Transverse colon (tissue), 4 donors: ENCODE data around the gene PCDHA3. TPM values are rescaled to one million over a fixed set of nuclear protein-coding genes. Genes with fewer than 3 reads are reported as not detected.
"Not testable (repeated sequence)": the region's sequence is repeated elsewhere in the genome, so short reads cannot be mapped to it uniquely, and the experiment has no call there.

Experiments
- DNase-seq: peaks from one replicate; pipeline ENCODE4 v3.0.0-alpha.2; 2019
- H3K27ac ChIP-seq, 4 donors: fragments of 200-600 bp; sonication (generic); 2 replicates each; pipeline ENCODE4 v1.5.1; 2016 to 2018; ENCODE audit warnings: inconsistent platforms in 4 of 4
- H3K27me3 ChIP-seq: fragments of 200-600 bp; sonication (generic); 2 replicates; pipeline ENCODE4 v1.5.1; 2017; ENCODE audit warnings: inconsistent platforms
- H3K36me3 ChIP-seq, 4 donors: fragments of 200-600 bp; sonication (generic); 2 replicates each; pipeline ENCODE4 v1.5.1; 2017 to 2019; ENCODE audit warnings: inconsistent platforms in 4 of 4
- H3K4me1 ChIP-seq, 4 donors: fragments of 200-600 bp; sonication (generic); 2 replicates each; pipeline ENCODE4 v1.5.1; 2017 to 2020; ENCODE audit warnings: inconsistent platforms in 4 of 4
- H3K4me3 ChIP-seq, 4 donors: fragments of 200-600 bp; sonication (generic); 1 replicate in 1 of 4; 2 replicates in 3 of 4; pipeline versions ENCODE4 v1.5.1 to v1.6.1; 2017 to 2019; ENCODE audit warnings: inconsistent platforms in 4 of 4
- H3K9me3 ChIP-seq, 2 donors: fragments of 200-600 bp; sonication (generic); 2 replicates each; pipeline ENCODE4 v1.5.1; 2017 to 2019; ENCODE audit warnings: inconsistent platforms in 2 of 2
- EP300 ChIP-seq: sonication (generic); formaldehyde crosslinking; IDR thresholded peaks from one replicate; pipeline ENCODE4 v1.6.1; 2017; ENCODE audit warnings: antibody characterized with exemption, low read depth
- POLR2A ChIP-seq: fragments of 450-650 bp; IDR thresholded peaks from one replicate; pipeline ENCODE4 v1.6.1; 2016; ENCODE audit warnings: antibody characterized with exemption, mild to moderate bottlenecking, moderate library complexity
- POLR2AphosphoS5 ChIP-seq, 3 donors: sonication (generic); formaldehyde crosslinking; IDR thresholded peaks; one replicate each; pipeline ENCODE4 v1.6.1; 2016; ENCODE audit warnings: antibody characterized with exemption in 3 of 3
- WGBS, 2 donors: methylation state at CpG; one replicate each; pipeline ENCODE4 v1.1.5; 2018; ENCODE audit warnings: low coverage in 1 of 2; 5-methylcytosine and 5-hydroxymethylcytosine counted together
- in situ Hi-C, 4 donors: fragments of 200-750 bp; cut with MboI; loops; one replicate each; pipeline versions ENCODE4 v1.15.0 to v1.15.1; 2017; ENCODE audit warnings: low sequenced_read_pairs in 3 of 4, low pct_ligation_motif_present in 1 of 4, low pct_unique_long_range_greater_than_20kb in 1 of 4
- intact Hi-C: fragments of 100-400 bp; cut with DNase I; formaldehyde crosslinking; loops from one replicate; pipeline ENCODE4 v1.15.1; 2023; ENCODE audit warnings: low total_unique reads
- total RNA-seq, 4 donors: library from RNA; depleted of rRNA; stranded (reverse); fragments of >200 nt; gene quantifications; one replicate each; pipeline ENCODE4 v1.1.0, GENCODE V29; 2016
- TF ChIP-seq, protein P1 (sequence below), 5 experiments: fragments of 200-600 bp in 3 of 5; fragments of 450-650 bp in 2 of 5; sonication (generic) in 3 of 5; IDR thresholded peaks; 1 replicate in 2 of 5; 2 replicates in 3 of 5; pipeline ENCODE4 v1.5.1; 2016 to 2017; ENCODE audit warnings: antibody characterized with exemption in 5 of 5, inconsistent platforms in 3 of 5, mild to moderate bottlenecking in 2 of 5, moderate library complexity in 1 of 5

PCDHA3 gene
- total RNA-seq, 4 donors from 2014 or later = 0.32 to 8.8 (median 0.41) TPM; not detected in 1

GRCh38 chr5:140767444-140767843 lies 33.4 kb upstream of the PCDHA3 start:
- peaks cover 92 to 98% of the 10 kb centered on the region in 2 donors for H3K9me3 ChIP-seq
- TF ChIP-seq POLR2AphosphoS5 (IDR thresholded peaks at IDR 0.05) = no peak
- no peak for TF ChIP-seq EP300
- TF ChIP-seq, protein P1, sequence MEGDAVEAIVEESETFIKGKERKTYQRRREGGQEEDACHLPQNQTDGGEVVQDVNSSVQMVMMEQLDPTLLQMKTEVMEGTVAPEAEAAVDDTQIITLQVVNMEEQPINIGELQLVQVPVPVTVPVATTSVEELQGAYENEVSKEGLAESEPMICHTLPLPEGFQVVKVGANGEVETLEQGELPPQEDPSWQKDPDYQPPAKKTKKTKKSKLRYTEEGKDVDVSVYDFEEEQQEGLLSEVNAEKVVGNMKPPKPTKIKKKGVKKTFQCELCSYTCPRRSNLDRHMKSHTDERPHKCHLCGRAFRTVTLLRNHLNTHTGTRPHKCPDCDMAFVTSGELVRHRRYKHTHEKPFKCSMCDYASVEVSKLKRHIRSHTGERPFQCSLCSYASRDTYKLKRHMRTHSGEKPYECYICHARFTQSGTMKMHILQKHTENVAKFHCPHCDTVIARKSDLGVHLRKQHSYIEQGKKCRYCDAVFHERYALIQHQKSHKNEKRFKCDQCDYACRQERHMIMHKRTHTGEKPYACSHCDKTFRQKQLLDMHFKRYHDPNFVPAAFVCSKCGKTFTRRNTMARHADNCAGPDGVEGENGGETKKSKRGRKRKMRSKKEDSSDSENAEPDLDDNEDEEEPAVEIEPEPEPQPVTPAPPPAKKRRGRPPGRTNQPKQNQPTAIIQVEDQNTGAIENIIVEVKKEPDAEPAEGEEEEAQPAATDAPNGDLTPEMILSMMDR (IDR thresholded peaks at IDR 0.05) = no peak
- no peak for TF ChIP-seq POLR2A
- no peak overlapping the region for H3K27ac ChIP-seq
- H3K4me3 ChIP-seq = no peak overlapping the region
- 83 to 90% methylated on average over 4 of the region's 4 CpGs for WGBS, 2 donors
- in situ Hi-C loops (no loop called here), intact Hi-C loops (no loop called here)
- no peaks in the 10 kb centered on the region for H3K4me1 ChIP-seq
- no peaks in the 10 kb centered on the region for H3K27me3 ChIP-seq
- no peaks in the 10 kb centered on the region for H3K36me3 ChIP-seq
- DNase-seq = no peak

DNA sequence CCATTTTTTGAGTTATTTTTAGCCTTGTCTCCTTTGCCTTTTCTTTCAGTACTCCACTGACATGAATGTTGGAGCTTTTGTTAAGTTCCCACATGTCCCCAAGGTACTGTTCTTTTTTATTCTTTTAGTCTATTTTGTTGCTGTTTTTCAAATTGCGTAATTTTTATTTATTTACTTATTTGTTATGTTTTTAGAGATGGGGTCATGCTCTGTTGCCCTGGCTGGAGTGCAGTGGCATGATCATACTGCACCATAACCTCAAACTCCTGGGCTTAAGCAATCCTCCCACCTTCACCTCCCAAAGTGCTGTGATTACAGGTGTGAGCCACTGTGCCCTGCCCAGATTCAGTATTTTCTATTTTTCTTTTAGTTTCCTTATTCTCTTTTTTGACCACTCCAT lies 20.3 kb upstream of the PCDHA3 start:
- no peak overlapping the region for H3K4me3 ChIP-seq
- H3K27ac ChIP-seq = no peak overlapping the region
- H3K4me1 ChIP-seq = no peaks in the 10 kb centered on the region
- peaks cover 10 to 37% of the 10 kb centered on the region in 2 donors for H3K9me3 ChIP-seq
- no peak for DNase-seq
- intact Hi-C loops (no loop called here), in situ Hi-C loops (no loop called here)
- TF ChIP-seq POLR2AphosphoS5 (IDR thresholded peaks at IDR 0.05) (no peak), EP300 (no peak), POLR2A (no peak)
- TF ChIP-seq, protein P1 (IDR thresholded peaks at IDR 0.05) = no peak
- H3K27me3 ChIP-seq = no peaks in the 10 kb centered on the region
- H3K36me3 ChIP-seq = no peaks in the 10 kb centered on the region
- WGBS, 2 donors = 55 to 96% methylated on average over 1 of the region's 1 CpG

DNA sequence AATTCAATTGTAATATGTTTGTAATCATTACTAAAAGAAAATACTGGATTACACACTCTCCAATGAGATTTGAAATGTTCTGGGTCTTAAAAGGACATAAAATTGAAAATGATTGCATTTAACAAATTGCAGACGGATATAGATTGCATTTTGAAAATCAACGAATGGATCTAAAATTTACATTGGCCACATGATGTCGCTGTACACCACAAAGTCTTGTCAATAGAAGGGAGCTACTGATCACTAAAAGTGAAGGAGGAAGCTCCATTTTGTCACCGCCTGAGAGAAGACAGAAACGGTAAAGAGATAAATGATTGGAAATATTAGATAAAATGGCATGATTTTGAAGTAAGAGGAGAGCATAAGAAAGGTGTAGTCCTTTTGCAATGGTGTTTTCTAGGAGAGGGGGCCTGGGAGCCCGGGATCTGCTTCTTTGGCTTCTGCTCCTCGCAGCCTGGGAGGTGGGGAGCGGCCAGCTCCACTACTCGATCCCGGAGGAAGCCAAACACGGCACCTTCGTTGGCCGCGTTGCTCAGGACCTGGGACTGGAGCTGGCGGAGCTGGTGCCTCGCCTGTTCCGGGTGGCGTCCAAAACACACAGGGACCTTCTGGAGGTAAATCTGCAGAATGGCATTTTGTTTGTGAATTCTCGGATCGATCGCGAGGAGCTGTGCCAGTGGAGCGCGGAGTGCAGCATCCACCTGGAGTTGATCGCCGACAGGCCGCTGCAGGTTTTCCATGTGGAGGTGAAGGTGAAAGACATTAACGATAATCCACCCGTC lies 14.8 kb upstream of the PCDHA3 start, which contains the start of gene PCDHA1:
PCDHA1 (plus strand) TSS at position 236 of the 782 bp plus-strand sequence.
- Histone ChIP-seq H3K4me3 (no peak within 1 kb of the TSS), H3K36me3 (no peaks in the 10 kb centered on the region), H3K27me3 (peaks cover 21% of the 10 kb centered on the region), H3K4me1 (no peaks in the 10 kb centered on the region), H3K27ac (no peak within 1 kb of the TSS), H3K9me3 (peaks cover 0 to 37% of the 10 kb centered on the region in 2 donors)
- WGBS, 2 donors = 26 to 57% methylated on average over 6 to 25 of the region's 29 CpGs
- intact Hi-C loops = no loop called here
- no peak for TF ChIP-seq POLR2A
- TF ChIP-seq, protein P1 (IDR thresholded peaks at IDR 0.05) = no peak
- TF ChIP-seq POLR2AphosphoS5 (IDR thresholded peaks at IDR 0.05) = no peak
- no peak for TF ChIP-seq EP300
- no peak for DNase-seq
- in situ Hi-C loops = no loop called here

DNA sequence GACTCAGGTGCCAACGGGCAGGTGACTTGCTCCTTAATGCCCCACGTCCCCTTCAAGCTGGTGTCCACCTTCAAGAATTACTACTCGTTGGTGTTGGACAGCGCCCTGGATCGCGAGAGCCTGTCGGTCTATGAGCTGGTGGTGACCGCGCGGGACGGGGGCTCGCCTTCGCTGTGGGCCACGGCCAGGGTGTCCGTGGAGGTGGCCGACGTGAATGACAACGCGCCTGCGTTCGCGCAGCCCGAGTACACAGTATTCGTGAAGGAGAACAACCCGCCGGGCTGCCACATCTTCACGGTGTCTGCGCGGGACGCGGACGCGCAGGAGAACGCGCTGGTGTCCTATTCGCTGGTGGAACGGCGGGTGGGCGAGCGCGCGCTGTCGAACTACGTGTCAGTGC lies 13.4 kb upstream of the PCDHA3 start:
- in situ Hi-C loops, DNase-seq, H3K4me1 ChIP-seq, H3K36me3 ChIP-seq, H3K4me3 ChIP-seq, H3K27ac ChIP-seq, intact Hi-C loops: not testable (repeated sequence)
- H3K27me3 ChIP-seq = peaks cover 22% of the 10 kb centered on the region
- WGBS, 2 donors = 77% methylated on average over 44 of the region's 44 CpGs; no CpG with 5 or more reads in 1 of the 2 donors
- peaks cover 0 to 32% of the 10 kb centered on the region in 2 donors for H3K9me3 ChIP-seq

DNA sequence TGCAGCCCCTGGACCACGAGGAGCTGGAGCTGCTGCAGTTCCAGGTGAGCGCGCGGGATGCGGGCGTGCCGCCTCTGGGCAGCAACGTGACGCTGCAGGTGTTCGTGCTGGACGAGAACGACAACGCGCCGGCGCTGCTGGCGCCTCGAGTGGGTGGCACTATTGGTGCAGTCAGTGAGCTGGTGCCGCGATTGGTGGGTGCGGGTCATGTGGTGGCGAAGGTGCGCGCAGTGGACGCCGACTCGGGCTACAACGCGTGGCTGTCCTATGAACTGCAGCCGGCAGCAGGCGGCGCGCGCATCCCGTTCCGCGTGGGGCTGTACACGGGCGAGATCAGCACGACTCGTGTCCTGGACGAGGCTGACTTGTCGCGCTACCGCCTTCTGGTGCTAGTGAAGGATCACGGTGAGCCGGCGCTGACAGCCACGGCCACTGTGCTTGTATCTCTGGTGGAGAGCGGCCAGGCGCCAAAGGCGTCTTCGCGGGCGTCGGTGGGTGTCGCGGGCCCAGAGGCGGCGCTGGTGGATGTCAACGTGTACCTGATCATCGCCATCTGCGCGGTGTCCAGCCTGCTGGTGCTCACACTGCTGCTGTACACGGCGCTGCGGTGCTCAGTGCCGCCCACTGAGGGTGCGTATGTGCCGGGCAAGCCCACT lies 12.9 kb upstream of the PCDHA3 start:
- Histone ChIP-seq H3K27me3 (peaks cover 24% of the 10 kb centered on the region), H3K9me3 (peaks cover 0 to 32% of the 10 kb centered on the region in 2 donors)
- intact Hi-C loops, H3K36me3 ChIP-seq, H3K4me1 ChIP-seq, DNase-seq, H3K27ac ChIP-seq, H3K4me3 ChIP-seq, in situ Hi-C loops: not testable (repeated sequence)
- 76 to 80% methylated on average over 11 to 70 of the region's 70 CpGs for WGBS, 2 donors
